Kasumi-1 (cell line): ENCODE measurements around the gene MAG.

ENCODE experiments used
- DNase-seq, 2 experiments: peaks; one replicate each; lab custom pipeline; 2025; lab: John Stamatoyannopoulos, UW

Gene MAG

DNA sequence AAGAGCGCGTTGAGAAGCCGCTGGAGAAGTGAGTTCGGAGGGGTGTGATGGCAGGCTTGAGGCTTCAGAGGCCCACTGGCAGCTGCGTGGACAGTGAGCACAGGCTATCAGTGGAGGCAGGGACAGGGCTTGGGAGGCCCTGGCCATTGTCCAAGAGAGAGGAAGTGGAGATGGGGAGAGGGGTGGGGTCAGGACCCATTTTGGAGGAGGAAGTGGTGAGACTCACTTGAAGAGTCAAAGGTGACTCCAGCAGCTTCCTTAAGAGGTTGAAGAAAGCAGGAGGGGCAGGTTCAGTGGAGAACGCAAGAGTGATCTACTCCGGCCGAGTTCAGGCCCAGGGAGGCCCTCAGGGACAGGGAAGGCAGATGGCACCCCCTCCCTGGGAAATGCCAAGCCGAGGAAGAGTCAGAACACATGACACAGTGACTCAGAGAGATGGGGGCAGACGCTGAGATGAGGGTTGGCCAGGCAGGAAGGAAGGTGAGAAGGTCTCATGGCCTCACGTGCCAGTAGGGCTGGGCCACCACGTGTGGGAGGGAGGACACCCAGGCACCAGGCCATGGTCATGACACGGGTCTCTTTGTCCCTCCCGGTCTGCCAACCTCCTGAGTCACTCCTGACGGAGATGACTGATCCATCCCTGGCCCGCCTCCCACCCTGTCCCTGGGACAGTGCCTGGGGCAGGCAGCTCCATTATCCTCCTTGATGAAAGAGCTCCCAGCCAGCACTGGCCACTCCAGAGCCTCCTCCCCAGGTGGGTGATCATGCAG lies 26.9 kb downstream of the MAG start:
- no peak for DNase-seq

DNA sequence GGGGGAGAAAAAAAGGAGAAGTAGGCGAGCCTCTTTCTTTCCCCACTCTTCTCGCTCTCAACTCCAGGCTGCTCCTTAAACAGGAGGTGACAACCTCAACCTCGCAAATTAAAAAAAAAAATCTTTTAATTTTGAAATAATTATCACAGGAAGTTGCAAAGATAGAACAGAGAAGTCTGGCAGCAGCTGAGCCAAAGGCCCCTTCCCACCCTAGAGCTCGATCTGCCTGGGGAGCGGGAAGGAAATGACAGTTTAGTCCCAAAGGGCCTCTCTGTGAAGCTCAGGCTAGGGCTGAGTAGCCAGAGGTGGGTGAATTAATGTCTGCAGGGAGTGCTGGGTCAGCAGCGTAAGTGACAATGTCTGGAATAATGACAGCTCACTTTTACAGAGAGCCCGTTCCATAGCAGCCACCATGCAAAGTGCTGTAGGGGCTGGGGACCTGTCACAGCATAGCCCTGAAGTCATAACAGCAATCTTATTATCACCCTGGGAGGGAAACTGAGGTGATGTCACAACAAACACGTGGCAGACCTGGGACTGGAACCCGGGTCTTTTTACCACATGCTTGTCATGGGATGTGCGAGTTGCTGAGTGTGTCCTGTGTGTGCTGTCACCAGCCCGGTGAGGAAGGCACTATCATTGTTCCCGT lies 28.2 kb downstream of the MAG start:
- peak; percentile 58 to 73 for DNase-seq

DNA sequence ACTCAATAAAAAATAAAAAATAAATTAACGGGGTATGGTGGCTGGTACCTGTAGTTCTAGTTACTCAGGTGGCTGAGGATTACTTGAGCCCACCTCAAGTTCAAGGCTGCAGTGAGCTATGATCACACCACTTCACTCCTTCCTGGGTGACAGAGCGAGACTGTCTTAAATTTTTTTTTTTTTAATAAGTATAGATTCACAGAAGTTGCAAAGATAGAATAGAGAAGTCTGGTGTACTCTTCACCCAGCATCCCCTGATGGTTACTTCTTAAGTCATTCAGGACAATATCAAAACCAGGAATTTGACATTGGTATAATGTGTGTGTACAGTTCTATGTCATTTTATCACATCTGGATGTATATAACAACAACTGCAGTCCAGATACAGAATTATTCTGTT lies 29.3 kb downstream of the MAG start:
- DNase-seq: no peak

DNA sequence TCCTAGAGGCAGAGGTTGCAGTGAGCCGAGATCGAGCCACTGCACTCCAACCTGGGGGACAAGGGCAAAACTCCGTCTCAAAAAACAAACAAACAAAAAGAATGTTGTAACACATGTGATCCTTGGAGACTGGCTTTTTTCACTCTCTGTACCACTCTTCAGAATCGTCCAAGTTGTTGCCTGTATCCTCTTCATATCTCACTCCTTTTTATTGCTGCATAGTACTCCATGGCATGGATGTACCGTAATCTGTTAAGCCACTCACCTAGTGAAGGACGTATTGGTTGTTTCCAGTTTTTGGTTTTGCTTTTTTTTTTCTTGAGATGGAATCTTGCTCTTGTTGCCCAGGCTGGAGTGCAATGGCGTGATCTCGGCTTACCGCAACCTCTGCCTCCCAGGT lies 30.1 kb downstream of the MAG start:
- no peak for DNase-seq

DNA sequence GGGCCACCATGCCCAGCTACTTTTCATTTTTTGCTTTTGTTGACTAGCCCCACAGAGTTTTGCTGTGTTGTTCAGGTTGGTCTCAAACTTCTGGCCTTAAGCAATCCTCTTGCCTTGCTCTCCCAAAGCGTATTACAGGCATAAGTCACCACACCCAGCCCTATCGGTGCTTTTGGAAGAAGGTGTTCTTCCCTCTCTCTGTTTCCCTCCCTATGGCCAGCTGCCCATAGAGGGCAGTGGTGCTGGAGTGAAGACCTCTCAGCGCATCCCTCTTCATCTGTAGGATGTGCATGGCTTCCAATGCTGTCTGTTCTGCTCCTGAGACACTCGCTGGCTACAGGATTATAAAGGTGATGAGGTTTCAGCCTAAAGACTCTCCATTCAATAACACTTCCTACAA lies 35.7 kb downstream of the MAG start:
- no peak for DNase-seq

- DNase-seq: peak; percentile 78 to 90
These were observed 36.9 kb downstream of the MAG start, which contains the start of gene CD22 for GRCh38 chr19:35328851-35329285. CD22 (plus strand) TSS chr19:35329187; CDS start chr19:35332041, 2,854 bp downstream.

DNA sequence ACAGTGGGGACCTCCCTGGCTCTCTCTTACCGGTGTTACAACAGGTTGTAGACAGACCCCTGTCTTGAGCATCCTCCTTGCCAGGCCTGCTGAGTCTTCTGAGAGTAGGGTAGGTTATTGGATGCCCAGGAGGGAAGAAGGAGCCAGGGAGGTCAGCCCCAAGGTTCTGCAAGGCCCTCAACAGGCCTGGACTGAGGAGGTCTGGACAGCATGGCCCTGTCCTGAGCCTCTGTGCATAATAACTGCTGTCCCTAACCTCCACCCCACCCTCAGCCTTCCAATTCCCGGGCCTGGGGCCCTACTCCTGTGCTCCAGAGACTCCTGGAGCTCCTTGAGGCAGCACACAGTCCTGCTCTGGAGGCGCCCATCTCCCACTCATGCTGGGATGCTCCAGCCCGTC lies 37.4 kb downstream of the MAG start:
- DNase-seq: no peak

- DNase-seq: no peak
These were observed 38.5 kb downstream of the MAG start for GRCh38 chr19:35330475-35330874.

- no peak for DNase-seq
These were observed 39.7 kb downstream of the MAG start for GRCh38 chr19:35331551-35332214.

GRCh38 chr19:35332817-35333216 lies 40.9 kb downstream of the MAG start:
- no peak for DNase-seq

DNA sequence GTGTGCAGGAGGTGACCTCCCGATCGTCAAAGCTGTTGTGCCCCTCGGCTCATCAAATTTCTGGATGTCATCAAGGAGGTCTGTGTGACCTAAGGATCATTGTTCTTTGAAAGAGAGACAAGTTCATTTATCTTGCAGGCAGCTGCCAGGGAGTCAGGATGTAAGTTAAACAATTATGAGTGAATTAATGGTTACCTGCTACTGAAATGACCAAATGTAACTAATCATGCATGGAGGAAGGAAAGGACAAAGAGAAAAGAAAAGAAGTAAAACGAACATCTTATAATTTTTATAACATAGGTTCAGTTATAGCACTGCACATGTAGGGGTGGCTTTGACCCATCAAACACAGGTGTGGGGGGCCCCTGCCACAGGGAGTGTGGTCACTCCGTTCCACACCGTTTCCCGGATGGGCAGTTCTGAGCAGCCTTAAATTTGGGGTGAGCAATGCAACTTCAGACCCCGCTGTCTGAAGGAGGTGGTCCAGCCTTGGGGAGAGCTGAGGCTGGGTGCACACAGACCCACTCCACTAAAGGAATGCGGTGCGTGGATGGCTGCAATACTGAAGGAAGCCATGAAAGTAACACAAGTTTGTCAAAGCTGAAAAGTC lies 42.3 kb downstream of the MAG start:
- no peak for DNase-seq

GRCh38 chr19:35336166-35336955 lies 44.4 kb downstream of the MAG start:
- no peak for DNase-seq

DNA sequence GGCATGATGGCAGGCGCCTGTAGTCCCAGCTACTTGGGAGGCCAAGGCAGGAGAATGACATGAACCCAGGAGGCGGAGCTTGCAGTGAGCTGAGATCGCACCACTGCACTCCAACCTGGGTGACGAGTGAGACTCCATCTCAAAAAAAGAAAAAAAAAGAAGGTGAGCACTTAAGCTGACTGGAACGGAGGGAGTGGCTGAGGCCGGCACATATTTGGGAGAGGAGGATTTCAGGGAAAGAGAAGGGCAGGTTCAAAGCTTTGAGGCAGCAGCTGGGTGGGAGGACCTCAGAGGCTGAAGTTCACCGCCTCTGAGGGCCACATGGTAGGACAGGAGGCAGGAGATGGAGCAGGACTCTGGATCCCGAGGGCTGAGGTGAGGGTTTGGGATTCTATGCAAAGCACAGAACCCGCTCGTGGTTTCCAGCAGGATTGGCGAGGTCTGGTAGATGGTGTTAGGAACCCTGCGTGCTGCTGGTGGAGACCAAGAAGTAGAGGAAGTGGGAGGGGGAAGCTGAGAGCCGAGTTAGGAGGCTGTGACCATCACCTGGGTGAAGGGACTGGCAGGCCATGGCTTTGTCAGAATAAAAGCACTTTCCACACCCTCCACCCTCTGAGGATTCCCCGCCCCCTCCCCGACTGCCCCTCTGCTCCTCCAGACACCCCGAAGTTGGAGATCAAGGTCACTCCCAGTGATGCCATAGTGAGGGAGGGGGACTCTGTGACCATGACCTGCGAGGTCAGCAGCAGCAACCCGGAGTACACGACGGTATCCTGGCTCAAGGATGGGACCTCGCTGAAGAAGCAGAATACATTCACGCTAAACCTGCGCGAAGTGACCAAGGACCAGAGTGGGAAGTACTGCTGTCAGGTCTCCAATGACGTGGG lies 45.4 kb downstream of the MAG start:
- no peak for DNase-seq

DNA sequence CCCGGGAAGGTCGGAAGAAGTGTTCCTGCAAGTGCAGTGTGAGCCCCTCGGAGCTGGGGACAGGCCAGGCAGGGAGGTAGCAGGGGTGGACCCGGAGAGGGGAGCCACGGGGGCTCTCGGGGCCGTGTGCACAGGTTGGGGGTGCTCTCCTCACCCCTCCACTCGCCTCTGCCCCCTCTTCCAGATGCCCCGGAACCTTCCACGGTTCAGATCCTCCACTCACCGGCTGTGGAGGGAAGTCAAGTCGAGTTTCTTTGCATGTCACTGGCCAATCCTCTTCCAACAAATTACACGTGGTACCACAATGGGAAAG lies 46.0 kb downstream of the MAG start:
- no peak for DNase-seq

- DNase-seq: no peak
These were observed 48.5 kb downstream of the MAG start for GRCh38 chr19:35340431-35340830.

DNA sequence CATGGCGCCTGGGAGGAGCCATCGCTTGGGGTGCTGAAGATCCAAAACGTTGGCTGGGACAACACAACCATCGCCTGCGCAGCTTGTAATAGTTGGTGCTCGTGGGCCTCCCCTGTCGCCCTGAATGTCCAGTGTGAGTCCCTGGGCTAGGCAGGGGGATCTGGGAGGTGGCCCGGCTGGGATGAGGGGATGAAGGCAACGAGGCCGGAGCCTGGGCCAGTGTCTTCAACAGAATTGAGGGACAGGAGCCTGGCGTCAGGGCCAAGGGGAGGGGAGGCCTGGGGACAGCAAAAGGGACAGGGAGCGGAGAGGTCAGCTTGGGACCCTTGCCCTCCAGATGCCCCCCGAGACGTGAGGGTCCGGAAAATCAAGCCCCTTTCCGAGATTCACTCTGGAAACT lies 49.0 kb downstream of the MAG start:
- DNase-seq: no peak

DNA sequence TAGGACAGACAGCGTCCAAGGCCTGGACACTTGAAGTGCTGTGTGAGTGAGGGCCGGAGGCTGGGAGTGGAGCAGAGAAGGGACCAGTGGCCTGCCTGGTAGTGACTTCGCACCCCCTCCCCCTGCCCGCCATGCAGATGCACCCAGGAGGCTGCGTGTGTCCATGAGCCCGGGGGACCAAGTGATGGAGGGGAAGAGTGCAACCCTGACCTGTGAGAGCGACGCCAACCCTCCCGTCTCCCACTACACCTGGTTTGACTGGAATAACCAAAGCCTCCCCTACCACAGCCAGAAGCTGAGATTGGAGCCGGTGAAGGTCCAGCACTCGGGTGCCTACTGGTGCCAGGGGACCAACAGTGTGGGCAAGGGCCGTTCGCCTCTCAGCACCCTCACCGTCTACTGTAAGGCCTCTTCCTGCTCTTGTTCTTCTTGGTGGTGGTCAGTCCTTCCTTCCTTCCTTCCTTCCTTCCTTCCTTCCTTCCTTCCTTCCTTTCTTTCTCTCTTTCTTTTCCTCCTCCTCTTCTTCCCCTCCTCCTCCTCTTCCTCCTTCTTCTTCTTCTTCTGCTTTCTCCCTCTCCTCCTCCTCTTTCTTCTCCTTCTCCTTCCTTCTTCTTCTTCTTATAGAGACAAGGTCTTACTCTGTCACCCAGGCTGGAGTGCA lies 49.7 kb downstream of the MAG start:
- no peak for DNase-seq

DNA sequence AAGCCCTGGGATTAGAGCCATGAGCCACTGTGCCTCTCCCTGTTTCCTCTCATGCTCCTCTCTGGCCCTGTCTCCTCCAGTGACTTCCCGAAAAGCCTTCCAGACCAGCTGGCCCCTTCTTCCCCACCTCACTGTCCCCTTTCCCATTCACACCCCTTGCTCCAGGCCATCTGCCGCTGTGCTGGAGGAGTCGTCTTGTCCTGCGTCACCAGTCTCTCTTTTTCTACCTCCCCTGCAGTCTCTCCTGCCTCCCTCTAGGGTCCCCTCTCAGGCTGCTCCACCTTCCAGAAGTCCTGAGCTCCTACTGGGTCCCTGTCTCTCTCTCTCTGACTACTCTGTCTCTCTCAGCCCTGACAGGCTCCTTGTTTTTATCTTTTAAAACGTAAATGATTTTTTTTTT lies 50.5 kb downstream of the MAG start:
- DNase-seq: no peak

DNA sequence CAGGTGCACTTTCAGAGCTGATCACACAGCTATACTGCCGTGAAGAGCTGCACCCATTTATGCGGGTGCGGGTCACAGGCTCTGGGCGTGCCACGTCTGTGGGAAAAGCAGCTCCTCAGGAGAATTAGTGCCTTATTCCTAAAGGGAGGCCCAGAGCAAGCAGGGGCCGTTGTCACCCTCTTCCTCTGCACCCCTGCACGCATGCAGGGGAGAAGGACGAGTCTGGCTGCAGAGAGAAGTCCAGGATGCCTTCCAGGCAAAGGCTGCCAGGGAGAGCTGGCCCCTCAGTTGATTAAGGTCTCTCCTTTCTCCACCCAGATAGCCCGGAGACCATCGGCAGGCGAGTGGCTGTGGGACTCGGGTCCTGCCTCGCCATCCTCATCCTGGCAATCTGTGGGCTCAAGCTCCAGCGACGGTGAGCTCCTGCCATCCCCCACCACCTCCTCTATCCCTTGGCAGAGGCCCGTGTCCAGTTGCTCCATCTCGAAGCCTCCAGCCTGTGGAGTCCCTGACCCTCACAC lies 52.6 kb downstream of the MAG start:
- DNase-seq: no peak

DNA sequence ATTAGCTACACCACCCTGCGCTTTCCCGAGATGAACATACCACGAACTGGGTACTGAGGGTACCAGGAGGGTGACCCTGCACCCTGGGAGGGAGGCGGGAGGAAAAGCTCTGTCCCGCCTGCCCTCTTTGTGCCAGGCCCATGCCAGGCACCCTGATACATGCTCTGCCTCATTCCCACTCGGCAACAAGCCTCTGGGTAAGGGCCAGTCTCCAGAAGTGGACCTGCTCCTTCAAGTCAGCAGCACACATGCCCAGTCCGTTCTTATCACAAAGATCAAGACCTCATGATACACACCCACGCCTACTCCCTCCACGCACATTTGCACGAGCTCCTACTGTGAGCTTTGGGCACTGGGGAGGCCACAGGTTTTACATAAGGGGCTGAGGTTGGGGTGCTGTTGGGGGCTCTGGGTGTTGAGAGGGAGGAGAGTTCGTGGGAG lies 53.7 kb downstream of the MAG start:
- DNase-seq: no peak
